HTR-8/SVneo (cell line): ENCODE measurements around the gene ORM1.

ENCODE experiments used
- DNase-seq: peaks from one replicate; pipeline ENCODE4 v3.0.0; 2011; ENCODE audit warnings: low spot score, mixed read lengths; ENCODE audit not compliant: insufficient read length
- FAIRE-seq: peaks from 2 replicates; lab custom pipeline; 2011; peaks lifted over from hg19 to GRCh38; lab: Jason Lieb, UNC

The ORM1 gene

DNA sequence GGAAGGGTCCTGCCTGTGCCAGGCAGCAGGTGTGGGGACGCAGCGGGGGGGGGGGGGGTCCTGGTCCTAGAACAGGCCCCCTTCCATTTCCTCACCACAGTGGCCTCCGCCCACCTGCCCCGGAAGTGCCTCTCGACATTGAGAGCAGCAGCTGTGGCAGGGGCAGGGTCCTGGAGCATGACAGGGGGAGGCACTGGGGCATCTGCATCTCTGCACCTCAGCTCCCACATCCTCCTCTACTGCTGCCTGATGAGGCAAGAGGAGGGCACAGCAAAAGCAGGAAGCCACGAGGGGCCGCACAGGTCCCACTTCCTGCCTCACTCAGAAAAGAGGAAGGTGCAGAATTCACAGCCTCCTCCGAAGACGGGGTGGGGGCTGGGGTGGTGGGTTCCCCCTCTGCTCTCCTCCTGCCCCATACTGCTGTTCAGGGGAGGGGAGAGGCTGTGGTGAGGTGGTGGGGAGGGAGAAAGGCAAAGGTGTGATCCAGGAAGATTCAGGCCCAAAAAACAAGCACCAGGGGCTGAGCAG is 50.1 kb downstream of the ORM1 start:
- DNase-seq: no peak
- no peak for FAIRE-seq

DNA sequence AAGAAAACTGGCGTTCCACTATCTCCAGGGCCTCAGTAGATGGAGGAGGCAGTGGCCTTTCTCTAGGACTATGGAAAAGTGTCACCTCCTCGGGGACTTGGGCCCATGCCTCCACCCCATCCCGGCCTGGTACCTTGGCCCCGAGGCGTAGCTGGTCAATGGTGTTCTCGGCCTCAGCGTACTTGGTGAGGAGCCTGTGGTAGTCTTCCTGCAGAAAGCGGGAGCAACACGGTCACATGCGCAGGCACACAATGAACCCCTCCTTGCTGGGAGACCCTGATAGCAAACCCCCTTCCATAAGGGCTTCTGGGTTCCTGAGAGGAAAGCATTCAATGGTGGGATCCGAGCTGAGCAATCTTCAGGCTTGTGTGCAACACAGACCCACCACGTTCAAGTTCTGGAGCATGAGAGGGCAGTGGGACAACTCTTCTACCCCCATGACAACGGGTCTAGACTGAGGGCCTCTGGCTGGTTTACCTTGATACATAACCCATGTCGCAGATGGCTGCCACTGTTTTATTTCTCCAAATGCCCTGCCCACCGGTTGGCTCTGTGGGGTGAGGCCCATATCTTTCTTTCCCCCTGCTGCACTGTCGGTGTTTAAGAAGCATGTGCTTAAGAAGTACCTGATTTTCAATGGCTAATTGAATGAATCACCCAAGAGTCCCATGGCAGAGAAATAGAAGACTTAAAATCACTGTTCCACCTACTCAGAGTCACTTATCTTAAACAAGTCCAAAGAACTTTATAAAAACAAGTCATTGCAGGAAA is 51.2 kb downstream of the ORM1 start:
- DNase-seq: no peak
- no peak for FAIRE-seq

GRCh38 chr9:114374936-114375335 is 52.0 kb downstream of the ORM1 start:
- no peak for FAIRE-seq
- no peak for DNase-seq

DNA sequence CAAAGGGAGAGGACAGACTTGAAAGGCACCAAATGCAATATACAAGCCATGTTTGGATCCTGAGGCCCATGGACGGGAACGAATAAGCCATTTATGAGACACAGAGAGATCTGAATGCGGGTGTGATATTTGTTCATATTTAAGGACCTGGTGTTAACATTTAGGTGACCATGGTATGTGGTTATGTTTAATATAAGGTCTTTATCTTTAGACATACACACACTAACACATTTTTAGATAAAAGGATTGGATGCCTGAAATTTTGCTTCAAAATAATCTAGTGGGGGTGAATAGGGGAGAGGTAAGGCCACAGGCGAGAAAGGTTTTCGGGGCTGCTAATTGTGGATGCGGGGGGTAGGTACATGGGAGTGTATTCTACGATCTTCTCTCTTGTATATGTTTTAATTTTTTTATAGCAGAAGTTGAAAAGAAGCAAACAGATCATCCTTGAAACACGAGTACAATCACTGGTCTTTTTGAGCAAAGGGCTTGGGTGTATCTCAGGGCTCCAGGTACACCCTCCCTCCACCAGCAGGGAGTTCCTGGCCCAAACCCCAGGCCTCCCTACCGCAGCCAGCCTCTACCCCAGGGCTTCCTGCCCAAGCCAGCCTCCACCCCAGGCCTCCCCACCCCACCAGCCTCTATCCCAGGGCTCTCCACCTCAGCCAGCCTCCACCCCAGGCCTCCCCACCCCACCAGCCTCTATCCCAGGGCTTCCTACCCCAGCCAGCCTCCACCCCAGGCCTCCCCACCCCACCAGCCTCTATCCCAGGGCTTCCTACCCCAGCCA is 52.7 kb downstream of the ORM1 start:
- FAIRE-seq (no peak), DNase-seq (no peak)
